ENCODE results near the gene C3orf20. TPM values are rescaled to one million over a fixed set of nuclear protein-coding genes. Genes with fewer than 3 reads are reported as not detected.

C3orf20 gene
- total RNA-seq, 1 donor from 2014 or later, result not detected

- Mint-ChIP-seq H3K9me3 (ENCODE audit: unreplicated experiment) (no peaks in the 10 kb centered on the region), H3K27ac (ENCODE audit: unreplicated experiment) (no peak overlapping the region), H3K36me3 (ENCODE audit: unreplicated experiment) (peaks cover 16% of the 10 kb centered on the region), H3K4me1 (ENCODE audit: low read depth, unreplicated experiment) (no peaks in the 10 kb centered on the region), H3K4me3 (ENCODE audit: unreplicated experiment) (no peak overlapping the region), H3K27me3 (ENCODE audit: unreplicated experiment) (peaks cover 2% of the 10 kb centered on the region)
- no peak for DNase-seq
- no peak for TF ChIP-seq CTCF (IDR thresholded peaks at IDR 0.05; ENCODE audit: partially characterized antibody, unreplicated experiment)
Measured at GRCh38 chr3:14691239-14691638, 16.3 kb downstream of the C3orf20 start.

GRCh38 chr3:14691719-14692118 is 16.8 kb downstream of the C3orf20 start:
- Mint-ChIP-seq H3K36me3 (ENCODE audit: unreplicated experiment) (peaks cover 16% of the 10 kb centered on the region), H3K27ac (ENCODE audit: unreplicated experiment) (no peak overlapping the region), H3K27me3 (ENCODE audit: unreplicated experiment) (peaks cover 2% of the 10 kb centered on the region), H3K9me3 (ENCODE audit: unreplicated experiment) (no peaks in the 10 kb centered on the region), H3K4me3 (ENCODE audit: unreplicated experiment) (no peak overlapping the region), H3K4me1 (ENCODE audit: low read depth, unreplicated experiment) (no peaks in the 10 kb centered on the region)
- DNase-seq, result no peak
- TF ChIP-seq CTCF (IDR thresholded peaks at IDR 0.05; ENCODE audit: partially characterized antibody, unreplicated experiment), result no peak

- Mint-ChIP-seq H3K9me3 (ENCODE audit: unreplicated experiment) (no peaks in the 10 kb centered on the region), H3K27ac (ENCODE audit: unreplicated experiment) (no peak overlapping the region), H3K4me3 (ENCODE audit: unreplicated experiment) (no peak overlapping the region), H3K36me3 (ENCODE audit: unreplicated experiment) (peaks cover 5% of the 10 kb centered on the region), H3K4me1 (ENCODE audit: low read depth, unreplicated experiment) (no peaks in the 10 kb centered on the region), H3K27me3 (ENCODE audit: unreplicated experiment) (peaks cover 2% of the 10 kb centered on the region)
- no peak for TF ChIP-seq CTCF (IDR thresholded peaks at IDR 0.05; ENCODE audit: partially characterized antibody, unreplicated experiment)
- DNase-seq, result no peak
Measured at GRCh38 chr3:14698601-14699244, 23.8 kb downstream of the C3orf20 start.

GRCh38 chr3:14699643-14700042 is 24.7 kb downstream of the C3orf20 start:
- Mint-ChIP-seq H3K27ac (ENCODE audit: unreplicated experiment) (no peak overlapping the region), H3K9me3 (ENCODE audit: unreplicated experiment) (no peaks in the 10 kb centered on the region), H3K4me1 (ENCODE audit: low read depth, unreplicated experiment) (no peaks in the 10 kb centered on the region), H3K27me3 (ENCODE audit: unreplicated experiment) (peaks cover 2% of the 10 kb centered on the region), H3K36me3 (ENCODE audit: unreplicated experiment) (no peaks in the 10 kb centered on the region), H3K4me3 (ENCODE audit: unreplicated experiment) (no peak overlapping the region)
- TF ChIP-seq CTCF (IDR thresholded peaks at IDR 0.05; ENCODE audit: partially characterized antibody, unreplicated experiment), result no peak
- DNase-seq, result no peak

- H3K4me3 Mint-ChIP-seq (ENCODE audit: unreplicated experiment), result no peak overlapping the region
- DNase-seq, result no peak
- H3K36me3 Mint-ChIP-seq (ENCODE audit: unreplicated experiment), result no peaks in the 10 kb centered on the region
- no peaks in the 10 kb centered on the region for H3K27me3 Mint-ChIP-seq (ENCODE audit: unreplicated experiment)
- no peaks in the 10 kb centered on the region for H3K4me1 Mint-ChIP-seq (ENCODE audit: low read depth, unreplicated experiment)
- no peak overlapping the region for H3K27ac Mint-ChIP-seq (ENCODE audit: unreplicated experiment)
- no peak for TF ChIP-seq CTCF (IDR thresholded peaks at IDR 0.05; ENCODE audit: partially characterized antibody, unreplicated experiment)
- H3K9me3 Mint-ChIP-seq (ENCODE audit: unreplicated experiment), result no peaks in the 10 kb centered on the region
Measured at GRCh38 chr3:14700891-14701290, 25.9 kb downstream of the C3orf20 start.

All from glutamatergic neuron (in vitro differentiated cells).